HG03469 (cell line): Measurements from ENCODE around the gene TNFSF13B.

Experiments
- ATAC-seq: cut with Tn5 transposase; IDR thresholded peaks from one replicate; pipeline ENCODE4 v1.9.1; 2021; ENCODE audit warnings: mild to moderate bottlenecking, moderate library complexity, moderate number of reproducible peaks; ENCODE audit not compliant: unreplicated experiment

Gene TNFSF13B

GRCh38 chr13:108342369-108343289 is 73.1 kb downstream of the TNFSF13B start:
- ATAC-seq, result peak; percentile 56

- no peak for ATAC-seq
These were observed 75.5 kb downstream of the TNFSF13B start for GRCh38 chr13:108345016-108345415.

DNA sequence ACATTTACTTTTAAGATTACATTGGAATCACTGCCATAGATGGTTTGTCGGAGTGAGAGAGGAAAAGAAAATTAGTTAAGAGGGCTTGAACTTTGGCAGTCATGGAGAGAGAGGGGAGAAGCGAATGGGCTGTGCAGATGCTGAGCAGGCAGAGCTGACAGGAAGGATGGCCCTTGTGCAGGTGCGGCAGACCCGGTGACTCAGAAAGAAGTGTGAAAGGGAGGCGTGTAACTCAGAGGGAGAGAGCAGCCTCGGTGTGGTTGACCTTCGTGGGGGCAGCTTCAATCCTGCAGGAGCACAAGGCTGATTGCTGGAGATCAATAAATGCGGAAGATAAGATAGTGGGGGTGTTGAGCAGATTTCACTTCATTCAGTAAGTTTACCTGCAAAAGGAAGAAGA is 76.9 kb downstream of the TNFSF13B start:
- ATAC-seq, result no peak

DNA sequence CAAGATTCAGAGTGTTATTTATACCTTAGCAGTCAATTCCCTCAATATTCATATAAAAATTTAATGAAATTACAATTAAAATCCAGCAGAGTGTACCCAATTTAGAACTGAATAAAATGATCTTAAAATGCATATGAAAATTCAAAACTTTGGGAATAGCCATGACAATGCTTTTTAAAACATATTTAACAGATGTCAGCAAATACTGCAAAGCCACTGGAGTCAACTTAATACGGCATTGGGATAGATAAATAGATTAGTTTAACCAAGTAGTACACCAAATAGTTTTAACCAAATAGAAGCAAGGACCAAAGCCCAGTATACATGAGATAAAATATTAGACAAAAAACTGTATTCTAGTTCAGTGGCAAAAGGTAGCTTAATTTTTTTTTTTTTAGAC is 79.8 kb downstream of the TNFSF13B start:
- no peak for ATAC-seq

GRCh38 chr13:108350579-108350978 is 81.1 kb downstream of the TNFSF13B start:
- no peak for ATAC-seq

DNA sequence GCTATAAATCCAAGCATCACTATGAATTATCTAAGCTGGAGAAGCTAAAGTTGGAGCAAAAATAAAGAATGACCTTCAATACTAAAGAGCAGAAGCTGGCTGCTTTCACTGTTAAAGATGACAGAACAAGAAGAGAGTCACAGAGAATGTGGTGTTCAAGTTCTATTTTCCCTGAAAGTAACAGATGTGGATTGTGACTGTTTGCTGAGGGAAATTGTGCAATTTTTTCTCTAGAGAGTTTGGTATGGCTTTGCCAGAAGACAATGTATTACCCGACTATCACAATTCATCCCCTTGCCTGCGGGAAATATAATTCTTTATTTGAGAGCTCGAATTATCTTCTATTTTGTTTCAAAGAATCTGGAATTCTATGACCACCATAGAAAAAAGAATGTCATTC is 83.1 kb downstream of the TNFSF13B start:
- ATAC-seq, result no peak

GRCh38 chr13:108357228-108357627 is 87.7 kb downstream of the TNFSF13B start:
- no peak for ATAC-seq
